Trophoblast cell (in vitro differentiated cells and primary cell): ENCODE data around the gene CSRP1.
A peak's percentile ranks its signal among the peaks of the same experiment; 100 is the strongest.

Source experiments
- DNase-seq, 2 donors: peaks; one replicate each; pipeline ENCODE4 v3.0.0-alpha.2; 2016
- H2AFZ ChIP-seq: 2 replicates; pipeline ENCODE4 v1.6.1; 2013; ENCODE audit warnings: low read length, moderate library complexity, mild to moderate bottlenecking; ENCODE audit not compliant: insufficient read depth, poor library complexity
- H2AK5ac ChIP-seq: 2 replicates; pipeline ENCODE4 v1.6.1; 2013; ENCODE audit warnings: mild to moderate bottlenecking, low read length
- H2BK120ac ChIP-seq: 2 replicates; pipeline ENCODE4 v1.6.1; 2013; ENCODE audit warnings: low read length, mild to moderate bottlenecking, moderate library complexity; ENCODE audit not compliant: insufficient read depth, poor library complexity
- H2BK12ac ChIP-seq: 2 replicates; pipeline ENCODE4 v1.6.1; 2013; ENCODE audit warnings: mild to moderate bottlenecking, low read length, moderate library complexity
- H2BK5ac ChIP-seq: 2 replicates; pipeline ENCODE4 v1.6.1; 2013; ENCODE audit warnings: low read length, low read depth, moderate library complexity, mild to moderate bottlenecking; ENCODE audit not compliant: poor library complexity
- H3K14ac ChIP-seq: 2 replicates; pipeline ENCODE4 v1.6.1; 2013; ENCODE audit warnings: mild to moderate bottlenecking, low read length
- H3K18ac ChIP-seq: 2 replicates; pipeline ENCODE4 v1.6.1; 2013; ENCODE audit warnings: mild to moderate bottlenecking, low read length
- H3K23ac ChIP-seq: 2 replicates; pipeline ENCODE4 v1.6.1; 2013; ENCODE audit warnings: low read length
- H3K27ac ChIP-seq: 2 replicates; pipeline ENCODE4 v1.5.1; 2013; ENCODE audit warnings: low read depth, mild to moderate bottlenecking, inconsistent platforms, low read length, moderate library complexity
- H3K27me3 ChIP-seq: 2 replicates; pipeline ENCODE4 v1.6.1; 2013; ENCODE audit warnings: inconsistent platforms, mild to moderate bottlenecking, low read length, moderate library complexity; ENCODE audit not compliant: insufficient read depth
- H3K36me3 ChIP-seq, 2 experiments: 1 replicate in 1 of 2; 2 replicates in 1 of 2; pipeline ENCODE4 v1.6.1; 2013; ENCODE audit warnings: low read length in 2 of 2, mild to moderate bottlenecking in 2 of 2, moderate library complexity in 1 of 2; ENCODE audit not compliant: insufficient read depth in 2 of 2, control insufficient read depth in 1 of 2
- H3K4ac ChIP-seq: 2 replicates; pipeline ENCODE4 v1.6.1; 2013; ENCODE audit warnings: low read depth, mild to moderate bottlenecking, low read length, moderate library complexity
- H3K4me1 ChIP-seq, 2 experiments: 1 replicate in 1 of 2; 2 replicates in 1 of 2; pipeline ENCODE4 v1.6.1; 2013; ENCODE audit warnings: low read length in 2 of 2, mild to moderate bottlenecking in 2 of 2, moderate library complexity in 1 of 2; ENCODE audit not compliant: insufficient read depth in 2 of 2, control insufficient read depth in 1 of 2
- H3K4me2 ChIP-seq: 2 replicates; pipeline ENCODE4 v1.6.1; 2013; ENCODE audit warnings: inconsistent platforms, mild to moderate bottlenecking, low read length, moderate library complexity
- H3K4me3 ChIP-seq: 2 replicates; pipeline ENCODE4 v1.5.1; 2013; ENCODE audit warnings: mild to moderate bottlenecking, low read depth, low read length, inconsistent platforms
- H3K79me1 ChIP-seq: one replicate; pipeline ENCODE4 v1.6.1; 2013; ENCODE audit warnings: low read length
- H3K79me2 ChIP-seq: 2 replicates; pipeline ENCODE4 v1.6.1; 2013; ENCODE audit warnings: low read length, mild to moderate bottlenecking; ENCODE audit not compliant: control insufficient read depth, insufficient read depth, poor library complexity
- H3K9ac ChIP-seq: 2 replicates; pipeline ENCODE4 v1.6.1; 2013; ENCODE audit warnings: mild to moderate bottlenecking, low read length
- H3K9me3 ChIP-seq: 2 replicates; pipeline ENCODE4 v1.6.1; 2013; ENCODE audit warnings: low read depth, mild to moderate bottlenecking, control low read depth, inconsistent platforms, low read length; ENCODE audit not compliant: insufficient read depth
- H4K12ac ChIP-seq: 2 replicates; pipeline ENCODE4 v1.6.1; 2013; ENCODE audit warnings: low read depth, mild to moderate bottlenecking, low read length, moderate library complexity
- H4K8ac ChIP-seq: 2 replicates; pipeline ENCODE4 v1.6.1; 2013; ENCODE audit warnings: low read depth, mild to moderate bottlenecking, low read length, moderate library complexity
- H4K91ac ChIP-seq: one replicate; pipeline ENCODE4 v1.6.1; 2013; ENCODE audit warnings: low read depth, mild to moderate bottlenecking, low read length, moderate library complexity
- WGBS: extraction: QIAGEN DNeasy Blood & Tissue Kit; methylation state at CpG from one replicate; pipeline ENCODE4 v1.1.7; 2013; ENCODE audit warnings: missing lambda C conversion rate; ENCODE audit not compliant: insufficient read length, insufficient coverage; ENCODE audit errors: extremely low coverage; 5-methylcytosine and 5-hydroxymethylcytosine counted together

CSRP1 gene

DNA sequence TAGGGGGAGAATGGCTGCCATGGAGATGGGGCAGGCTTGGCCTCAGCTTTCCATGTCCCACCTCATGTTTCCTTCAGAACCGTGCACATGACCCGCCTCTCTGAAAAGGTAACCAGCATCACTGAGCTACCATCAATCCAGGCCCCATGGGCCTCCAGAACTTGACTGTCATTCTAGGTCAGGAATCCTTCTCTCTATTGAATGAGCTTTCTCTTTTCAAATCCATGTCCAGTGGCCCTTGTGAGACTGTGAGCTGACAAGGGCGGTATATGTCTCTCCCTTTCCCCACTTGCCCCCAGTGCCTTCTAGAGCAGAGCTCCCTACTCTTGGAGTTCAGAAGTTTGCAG is 4.4 kb downstream of the CSRP1 start:
- no peak for DNase-seq
- no peak overlapping the region for H3K9ac ChIP-seq
- no CpG with 5 or more reads among the region's 3 CpGs for WGBS
- peaks cover 2% of the 10 kb centered on the region for H3K9me3 ChIP-seq
- peak overlapping the region; percentile 77 for H2AFZ ChIP-seq
- peaks cover 57 to 58% of the 10 kb centered on the region in 2 experiments for H3K4me1 ChIP-seq
- H3K27ac ChIP-seq = peak overlapping the region; percentile 95
- peak overlapping the region; percentile 98 for H2BK12ac ChIP-seq
- no peak overlapping the region for H4K12ac ChIP-seq
- peak overlapping the region; percentile 7 for H3K4me2 ChIP-seq
- H3K4me3 ChIP-seq = no peak overlapping the region
- H3K18ac ChIP-seq = peak overlapping the region; percentile 97
- H2AK5ac ChIP-seq = peak overlapping the region; percentile 98
- H4K8ac ChIP-seq = peak overlapping the region; percentile 86
- no peaks in the 10 kb centered on the region for H3K27me3 ChIP-seq
- H3K4ac ChIP-seq = peak overlapping the region; percentile 99
- H2BK5ac ChIP-seq = peak overlapping the region; percentile 90
- H4K91ac ChIP-seq = peak overlapping the region; percentile 95
- H3K14ac ChIP-seq = peak overlapping the region; percentile 85
- H3K79me2 ChIP-seq = peaks cover 58% of the 10 kb centered on the region
- H3K36me3 ChIP-seq = peaks cover 16 to 28% of the 10 kb centered on the region in 2 experiments
- peaks cover 72% of the 10 kb centered on the region for H3K79me1 ChIP-seq
- no peak overlapping the region for H3K23ac ChIP-seq
- peak overlapping the region; percentile 92 for H2BK120ac ChIP-seq

DNA sequence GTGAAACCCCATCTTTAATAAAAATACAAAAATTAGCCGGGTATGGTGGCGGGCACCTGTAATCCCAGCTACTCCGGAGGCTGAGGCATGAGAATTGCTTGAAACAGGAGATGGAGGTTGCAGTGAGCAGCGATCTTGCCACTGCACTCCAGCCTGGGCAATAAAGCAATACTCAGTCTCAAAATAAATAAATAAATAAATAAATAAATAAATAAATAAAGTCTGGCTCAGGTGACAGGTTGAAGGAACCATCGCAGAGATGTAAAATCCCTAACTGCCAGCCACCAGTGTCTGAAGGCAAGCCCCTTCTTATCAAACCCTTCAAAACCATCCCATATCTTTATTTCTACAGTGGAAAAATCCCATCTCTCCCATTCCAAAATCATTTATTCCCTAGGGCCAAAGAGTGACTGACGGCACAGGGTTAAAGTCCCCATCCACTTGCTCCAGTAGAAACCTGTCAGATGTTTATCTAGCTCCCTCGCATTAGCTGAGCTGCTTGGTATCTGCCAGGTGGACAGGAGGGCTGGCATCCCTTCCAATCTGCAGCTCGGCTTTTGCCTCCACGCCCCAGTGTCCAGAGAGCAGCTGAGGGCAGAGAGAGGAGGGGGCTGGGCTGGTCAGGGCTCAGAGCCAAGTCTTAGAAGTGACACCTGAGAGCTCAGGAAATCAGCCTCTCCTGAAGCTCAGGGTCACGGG is 5.0 kb downstream of the CSRP1 start:
- peaks cover 53% of the 10 kb centered on the region for H3K79me2 ChIP-seq

GRCh38 chr1:201501144-201501543 is 5.8 kb downstream of the CSRP1 start:
- Histone ChIP-seq H2BK5ac (peak overlapping the region; percentile 23), H3K36me3 (peaks cover 19 to 32% of the 10 kb centered on the region in 2 experiments), H3K4me1 (peaks cover 49 to 52% of the 10 kb centered on the region in 2 experiments), H2AFZ (no peak overlapping the region), H2BK120ac (peak overlapping the region; percentile 13), H2AK5ac (peak overlapping the region; percentile 84), H4K91ac (peak overlapping the region; percentile 88), H3K9ac (no peak overlapping the region), H3K9me3 (peaks cover 2% of the 10 kb centered on the region), H2BK12ac (peak overlapping the region; percentile 51), H3K4ac (peak overlapping the region; percentile 28), H3K27me3 (no peaks in the 10 kb centered on the region), H3K4me2 (peak overlapping the region; percentile 22), H4K12ac (no peak overlapping the region), H3K27ac (peak overlapping the region; percentile 67), H3K4me3 (no peak overlapping the region), H3K23ac (no peak overlapping the region), H3K79me1 (peaks cover 59% of the 10 kb centered on the region), H4K8ac (peak overlapping the region; percentile 5), H3K14ac (peak overlapping the region; percentile 31), H3K79me2 (peaks cover 46% of the 10 kb centered on the region), H3K18ac (peak overlapping the region; percentile 18)
- no CpG with 5 or more reads among the region's 8 CpGs for WGBS
- DNase-seq = no peak

More for the DNA sequence above, 5.0 kb downstream of the CSRP1 start:
- peak overlapping the region; percentile 97 for H3K18ac ChIP-seq
- no CpG with 5 or more reads among the region's 10 CpGs for WGBS
- no peak overlapping the region for H3K9ac ChIP-seq
- H2AFZ ChIP-seq = peak overlapping the region; percentile 77
- peak overlapping the region; percentile 95 for H3K27ac ChIP-seq
- H3K4me2 ChIP-seq = peak overlapping the region; percentile 7
- H2BK120ac ChIP-seq = peak overlapping the region; percentile 92
- peaks cover 2% of the 10 kb centered on the region for H3K9me3 ChIP-seq
- H3K79me1 ChIP-seq = peaks cover 67% of the 10 kb centered on the region
- H4K12ac ChIP-seq = no peak overlapping the region
- H4K8ac ChIP-seq = peak overlapping the region; percentile 86
- peak overlapping the region; percentile 85 for H3K14ac ChIP-seq
- peak overlapping the region; percentile 90 for H2BK5ac ChIP-seq
- peaks cover 16 to 28% of the 10 kb centered on the region in 2 experiments for H3K36me3 ChIP-seq
- DNase-seq = no peak
- peak overlapping the region; percentile 98 for H2AK5ac ChIP-seq
- H4K91ac ChIP-seq = peak overlapping the region; percentile 95
- peak overlapping the region; percentile 99 for H3K4ac ChIP-seq
- no peak overlapping the region for H3K23ac ChIP-seq
- peaks cover 52 to 53% of the 10 kb centered on the region in 2 experiments for H3K4me1 ChIP-seq
- H3K27me3 ChIP-seq = no peaks in the 10 kb centered on the region
- peak overlapping the region; percentile 98 for H2BK12ac ChIP-seq
- H3K4me3 ChIP-seq = no peak overlapping the region

GRCh38 chr1:201500670-201501120 is 6.2 kb downstream of the CSRP1 start:
- no peak overlapping the region for H3K4me3 ChIP-seq
- no peak overlapping the region for H3K9ac ChIP-seq
- H2BK5ac ChIP-seq = peak overlapping the region; percentile 39
- H3K79me2 ChIP-seq = peaks cover 42% of the 10 kb centered on the region
- no peak overlapping the region for H4K12ac ChIP-seq
- H3K4ac ChIP-seq = peak overlapping the region; percentile 35
- H4K91ac ChIP-seq = peak overlapping the region; percentile 88
- H3K14ac ChIP-seq = peak overlapping the region; percentile 45
- H2BK12ac ChIP-seq = peak overlapping the region; percentile 51
- H3K9me3 ChIP-seq = peaks cover 2% of the 10 kb centered on the region
- H4K8ac ChIP-seq = peak overlapping the region; percentile 59
- H3K27me3 ChIP-seq = no peaks in the 10 kb centered on the region
- peaks cover 23 to 36% of the 10 kb centered on the region in 2 experiments for H3K36me3 ChIP-seq
- peak overlapping the region; percentile 6 for H2AFZ ChIP-seq
- peaks cover 54% of the 10 kb centered on the region for H3K79me1 ChIP-seq
- H2BK120ac ChIP-seq = peak overlapping the region; percentile 55
- WGBS = no CpG with 5 or more reads among the region's 4 CpGs
- peak overlapping the region; percentile 21 for H2AK5ac ChIP-seq
- H3K18ac ChIP-seq = peak overlapping the region; percentile 21
- H3K27ac ChIP-seq = peak overlapping the region; percentile 67
- H3K4me1 ChIP-seq = peaks cover 49 to 53% of the 10 kb centered on the region in 2 experiments
- DNase-seq = no peak
- peak overlapping the region; percentile 0 for H3K4me2 ChIP-seq
- no peak overlapping the region for H3K23ac ChIP-seq
